ENCODE results near the gene CRTAC1. TPM values are rescaled to one million over a fixed set of nuclear protein-coding genes. Genes with fewer than 3 reads are reported as not detected.

CRTAC1 gene
- total RNA-seq, 1 experiment from 2014 or later = not detected

DNA sequence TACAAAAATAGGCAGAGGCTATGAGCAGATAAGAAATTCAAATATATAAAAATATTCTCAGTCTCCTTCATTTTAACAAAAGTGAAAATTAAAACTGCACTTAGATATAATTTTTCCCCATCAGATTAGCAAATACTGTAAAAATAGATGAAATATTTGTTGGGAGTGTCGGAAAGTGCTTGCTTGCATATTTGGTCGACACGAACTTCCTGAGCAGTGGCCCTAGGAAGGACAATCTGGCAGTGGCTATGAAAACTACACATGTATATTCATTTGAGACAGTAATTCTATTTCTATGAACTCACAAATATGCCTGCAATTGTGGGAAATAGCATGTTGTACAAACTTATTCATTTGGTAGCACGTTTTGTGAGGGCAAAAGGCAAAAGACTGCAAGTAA lies 99.4 kb downstream of the CRTAC1 start:
- Histone ChIP-seq H3K27ac (ENCODE audit: low read depth, low read length, poor library complexity, severe bottlenecking) (no peak overlapping the region), H3K36me3 (ENCODE audit: insufficient read depth, low read length, poor library complexity, severe bottlenecking) (no peaks in the 10 kb centered on the region), H3K27me3 (replicated peaks; ENCODE audit: insufficient read depth, low read depth, low read length, poor library complexity) (peaks cover 35% of the 10 kb centered on the region), H3K4me1 (ENCODE audit: insufficient read depth, low read length, poor library complexity, severe bottlenecking) (no peaks in the 10 kb centered on the region), H3K4me3 (ENCODE audit: low read depth, low read length, poor library complexity, severe bottlenecking) (no peak overlapping the region), H3K9me3 (ENCODE audit: low read depth, low read length, poor library complexity, severe bottlenecking) (no peaks in the 10 kb centered on the region)
- TF ChIP-seq CTCF (conservative IDR thresholded peaks at IDR 0.05; ENCODE audit: low read depth, low read length) (no peak), EZH2 (IDR thresholded peaks at IDR 0.05; ENCODE audit: borderline replicate concordance, low read depth, low read length, poor library complexity, severe bottlenecking) (no peak)
- no peak for DNase-seq (ENCODE audit: low spot score)
- ChIA-PET POLR2A (ENCODE audit: low non-redundant PET) (no interaction called here), CTCF (no interaction called here)
- no TSS peak for BruUV-seq (replicated peaks)
- intact Hi-C loops (cut with micrococcal nuclease; ENCODE audit: unreplicated experiment) = no loop called here

DNA sequence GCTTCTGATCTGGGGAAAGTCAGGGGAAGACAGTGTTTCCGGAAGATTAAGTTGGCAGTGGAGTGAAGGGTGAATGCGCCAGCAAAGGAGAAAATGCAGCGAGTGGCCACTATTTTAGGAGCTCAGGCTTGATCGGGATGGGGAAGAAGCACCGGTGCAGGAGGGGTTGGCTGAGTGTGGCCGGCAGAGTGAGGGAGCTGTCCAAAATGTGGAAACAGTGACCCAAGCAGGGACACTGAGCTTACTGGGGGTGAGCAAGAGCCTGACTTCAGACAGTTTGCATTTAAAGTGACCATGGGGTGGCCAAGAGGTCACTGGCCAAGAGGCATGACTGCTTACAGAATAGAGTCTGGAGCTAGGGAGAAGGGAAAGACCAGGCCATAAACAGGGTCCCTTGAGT lies 101.5 kb downstream of the CRTAC1 start:
- ChIA-PET POLR2A (ENCODE audit: low non-redundant PET) (no interaction called here), CTCF (interaction anchor here (0.7 kb wide), 1 partner anchor 112 kb away, joined by 3 read pairs; no protein-coding TSS in a partner anchor)
- Histone ChIP-seq H3K27me3 (replicated peaks; ENCODE audit: insufficient read depth, low read depth, low read length, poor library complexity) (peaks cover 35% of the 10 kb centered on the region), H3K4me3 (ENCODE audit: low read depth, low read length, poor library complexity, severe bottlenecking) (no peak overlapping the region), H3K36me3 (ENCODE audit: insufficient read depth, low read length, poor library complexity, severe bottlenecking) (no peaks in the 10 kb centered on the region), H3K27ac (ENCODE audit: low read depth, low read length, poor library complexity, severe bottlenecking) (no peak overlapping the region), H3K9me3 (ENCODE audit: low read depth, low read length, poor library complexity, severe bottlenecking) (no peaks in the 10 kb centered on the region), H3K4me1 (ENCODE audit: insufficient read depth, low read length, poor library complexity, severe bottlenecking) (no peaks in the 10 kb centered on the region)
- DNase-seq (ENCODE audit: low spot score) = no peak
- intact Hi-C loops (cut with micrococcal nuclease; ENCODE audit: unreplicated experiment) = no loop called here
- BruUV-seq (replicated peaks) = no TSS peak
- TF ChIP-seq CTCF (conservative IDR thresholded peaks at IDR 0.05; ENCODE audit: low read depth, low read length) (no peak), EZH2 (IDR thresholded peaks at IDR 0.05; ENCODE audit: borderline replicate concordance, low read depth, low read length, poor library complexity, severe bottlenecking) (no peak)

DNA sequence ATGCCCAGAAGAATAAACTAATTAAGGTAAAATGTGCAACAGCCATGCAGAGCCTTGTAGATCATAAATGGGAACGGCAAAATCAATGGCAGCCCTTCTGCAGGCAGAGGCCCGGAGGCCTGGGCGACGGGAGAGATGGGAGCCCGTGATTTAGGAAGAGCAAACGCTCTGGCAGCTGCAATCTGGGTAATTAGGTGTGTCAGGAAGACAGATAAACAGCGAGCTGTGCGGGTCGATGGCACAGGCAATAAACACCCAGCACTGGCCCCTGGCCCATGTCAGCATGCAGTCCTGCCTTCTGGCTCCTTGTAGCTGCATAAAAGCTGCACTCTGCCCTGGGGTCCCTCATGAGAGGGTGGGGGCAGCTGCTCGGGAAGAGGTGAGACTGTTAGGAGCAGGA lies 102.8 kb downstream of the CRTAC1 start:
- Histone ChIP-seq H3K4me3 (ENCODE audit: low read depth, low read length, poor library complexity, severe bottlenecking) (no peak overlapping the region), H3K27ac (ENCODE audit: low read depth, low read length, poor library complexity, severe bottlenecking) (no peak overlapping the region), H3K4me1 (ENCODE audit: insufficient read depth, low read length, poor library complexity, severe bottlenecking) (no peaks in the 10 kb centered on the region), H3K36me3 (ENCODE audit: insufficient read depth, low read length, poor library complexity, severe bottlenecking) (no peaks in the 10 kb centered on the region), H3K27me3 (replicated peaks; ENCODE audit: insufficient read depth, low read depth, low read length, poor library complexity) (peaks cover 35% of the 10 kb centered on the region), H3K9me3 (ENCODE audit: low read depth, low read length, poor library complexity, severe bottlenecking) (no peaks in the 10 kb centered on the region)
- no peak for DNase-seq (ENCODE audit: low spot score)
- BruUV-seq (replicated peaks) = no TSS peak
- TF ChIP-seq CTCF (conservative IDR thresholded peaks at IDR 0.05; ENCODE audit: low read depth, low read length) (no peak), EZH2 (IDR thresholded peaks at IDR 0.05; ENCODE audit: borderline replicate concordance, low read depth, low read length, poor library complexity, severe bottlenecking) (no peak)
- ChIA-PET CTCF (no interaction called here), POLR2A (ENCODE audit: low non-redundant PET) (no interaction called here)
- intact Hi-C loops (cut with micrococcal nuclease; ENCODE audit: unreplicated experiment) = no loop called here
